Superior temporal gyrus (tissue), 1 donor: Measurements from ENCODE around the gene ARL5C.

ENCODE experiments used
- DNase-seq: peaks from one replicate; pipeline ENCODE4 v3.0.0-alpha.2; 2016; ENCODE audit errors: extremely low spot score

ARL5C gene

GRCh38 chr17:39165841-39166349 is at the start of gene ARL5C:
Gene ARL5C, minus strand, starts transcription at chr17:39166161. Its CDS starts 401 bp downstream, at chr17:39165760.
- no peak for DNase-seq

GRCh38 chr17:39213852-39214251 is 47.9 kb upstream of the ARL5C start:
- DNase-seq = no peak

- DNase-seq = no peak
Observed at GRCh38 chr17:39212841-39213480, 47.0 kb upstream of the ARL5C start.

- no peak for DNase-seq
Observed at GRCh38 chr17:39212195-39212810, 46.3 kb upstream of the ARL5C start.

GRCh38 chr17:39210093-39210434 is 44.1 kb upstream of the ARL5C start:
- no peak for DNase-seq

GRCh38 chr17:39209317-39210092 is 43.5 kb upstream of the ARL5C start:
- peak; percentile 65 for DNase-seq

- DNase-seq = no peak
Observed at GRCh38 chr17:39208893-39209292, 42.9 kb upstream of the ARL5C start.

- DNase-seq = peak; percentile 58
Observed at GRCh38 chr17:39208136-39208535, 42.2 kb upstream of the ARL5C start.

- DNase-seq = no peak
Observed at GRCh38 chr17:39205112-39205526, 39.2 kb upstream of the ARL5C start.

GRCh38 chr17:39204245-39204644 is 38.3 kb upstream of the ARL5C start:
- DNase-seq = no peak

GRCh38 chr17:39200957-39201510 is 35.1 kb upstream of the ARL5C start:
- no peak for DNase-seq

- peak; percentile 97 for DNase-seq
Observed at GRCh38 chr17:39200070-39200879, 34.3 kb upstream of the ARL5C start, which contains the start of gene RPL19. Gene RPL19, plus strand, starts transcription at chr17:39200283. Its CDS starts 62 bp downstream, at chr17:39200345.

GRCh38 chr17:39199820-39200069 is 33.8 kb upstream of the ARL5C start:
- DNase-seq = no peak

GRCh38 chr17:39198186-39198566 is 32.2 kb upstream of the ARL5C start:
- no peak for DNase-seq

- peak; percentile 55 for DNase-seq
Observed at GRCh38 chr17:39197380-39198185, 31.6 kb upstream of the ARL5C start, which contains the start of gene CACNB1. Gene CACNB1, minus strand, starts transcription at chr17:39197669. Its CDS starts 174 bp downstream, at chr17:39197495.

- no peak for DNase-seq
Observed at GRCh38 chr17:39196808-39197291, 30.9 kb upstream of the ARL5C start.

- no peak for DNase-seq
Observed at GRCh38 chr17:39196241-39196807, 30.4 kb upstream of the ARL5C start.

- no peak for DNase-seq
Observed at GRCh38 chr17:39195568-39196160, 29.7 kb upstream of the ARL5C start.

GRCh38 chr17:39194985-39195524 is 29.1 kb upstream of the ARL5C start:
- peak; percentile 35 for DNase-seq
